GM20000 (cell line): ENCODE measurements around the gene FARP1.
A peak's percentile ranks its signal among the peaks of the same experiment; 100 is the strongest.

ENCODE experiments used
- DNase-seq: peaks from one replicate; pipeline ENCODE4 v3.0.0; 2012; ENCODE audit warnings: low spot score
- TF ChIP-seq, protein P1 (sequence below): IDR thresholded peaks from 2 replicates; pipeline ENCODE4 v1.5.1; 2012; ENCODE audit warnings: mild to moderate bottlenecking, control low read depth; ENCODE audit errors: extremely low read depth, missing control alignments

FARP1 gene

DNA sequence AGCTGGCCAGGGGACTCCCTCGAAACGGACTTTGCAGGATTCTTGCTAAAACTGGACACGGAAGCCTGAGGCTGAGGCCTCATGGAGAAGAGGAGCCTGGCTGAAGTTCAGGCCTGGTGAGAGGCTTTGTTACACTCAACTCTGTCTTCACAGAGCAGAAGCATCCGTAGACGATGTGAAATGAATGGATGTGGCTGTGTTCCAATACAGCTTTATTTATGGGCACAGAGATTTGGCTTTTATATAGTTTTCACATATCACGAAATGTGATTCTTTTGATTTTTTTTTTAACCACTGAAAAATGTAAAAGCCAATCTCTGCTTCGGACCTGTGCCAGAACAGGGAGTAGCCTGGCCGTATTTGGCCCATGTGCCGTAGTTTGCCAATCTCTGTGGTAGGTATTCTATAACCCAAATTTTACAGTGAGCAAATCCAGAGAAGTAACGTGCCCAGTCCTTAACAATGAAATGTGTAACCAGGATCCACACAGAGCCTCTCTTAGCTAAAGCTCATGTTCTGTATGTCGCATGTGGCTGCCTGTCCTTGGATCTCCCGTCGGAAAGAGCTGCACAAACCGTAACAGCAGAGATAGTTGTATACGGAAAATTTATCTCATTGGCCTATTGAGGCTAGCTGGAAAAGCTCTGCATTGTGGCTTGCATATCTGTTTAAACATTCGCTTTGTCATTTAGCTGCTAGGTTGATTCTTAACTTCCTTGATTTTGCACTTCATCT is 205.7 kb downstream of the FARP1 start:
- no peak for DNase-seq
- TF ChIP-seq, protein P1, sequence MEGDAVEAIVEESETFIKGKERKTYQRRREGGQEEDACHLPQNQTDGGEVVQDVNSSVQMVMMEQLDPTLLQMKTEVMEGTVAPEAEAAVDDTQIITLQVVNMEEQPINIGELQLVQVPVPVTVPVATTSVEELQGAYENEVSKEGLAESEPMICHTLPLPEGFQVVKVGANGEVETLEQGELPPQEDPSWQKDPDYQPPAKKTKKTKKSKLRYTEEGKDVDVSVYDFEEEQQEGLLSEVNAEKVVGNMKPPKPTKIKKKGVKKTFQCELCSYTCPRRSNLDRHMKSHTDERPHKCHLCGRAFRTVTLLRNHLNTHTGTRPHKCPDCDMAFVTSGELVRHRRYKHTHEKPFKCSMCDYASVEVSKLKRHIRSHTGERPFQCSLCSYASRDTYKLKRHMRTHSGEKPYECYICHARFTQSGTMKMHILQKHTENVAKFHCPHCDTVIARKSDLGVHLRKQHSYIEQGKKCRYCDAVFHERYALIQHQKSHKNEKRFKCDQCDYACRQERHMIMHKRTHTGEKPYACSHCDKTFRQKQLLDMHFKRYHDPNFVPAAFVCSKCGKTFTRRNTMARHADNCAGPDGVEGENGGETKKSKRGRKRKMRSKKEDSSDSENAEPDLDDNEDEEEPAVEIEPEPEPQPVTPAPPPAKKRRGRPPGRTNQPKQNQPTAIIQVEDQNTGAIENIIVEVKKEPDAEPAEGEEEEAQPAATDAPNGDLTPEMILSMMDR: no peak

DNA sequence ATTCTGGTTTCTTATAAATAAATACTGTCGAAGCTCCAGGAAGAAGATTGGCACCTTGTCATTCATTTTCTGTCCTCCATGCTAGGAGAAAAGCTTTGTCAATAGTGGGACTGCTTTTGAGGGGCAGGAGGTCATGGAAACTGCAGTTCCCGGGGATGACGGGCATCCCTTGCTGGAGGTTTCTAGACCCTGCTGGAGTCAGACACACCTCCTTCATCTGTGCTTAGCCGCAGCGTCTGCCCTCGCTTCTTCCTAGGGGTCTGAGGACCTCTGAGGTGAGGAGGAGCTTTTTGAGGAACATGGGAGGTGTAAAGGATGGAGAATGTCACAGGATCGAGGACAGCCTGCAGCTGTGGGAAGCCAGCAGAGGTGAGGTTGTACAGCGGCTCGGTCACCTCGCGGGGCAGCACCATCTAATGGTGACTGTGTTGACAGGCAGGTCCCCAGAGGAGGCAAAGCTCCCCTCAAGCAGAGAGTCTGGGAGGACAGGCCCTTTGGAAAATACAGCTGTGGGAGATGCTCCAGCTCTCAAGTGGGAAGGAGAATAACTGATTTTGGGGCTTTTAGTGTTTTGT is 206.9 kb downstream of the FARP1 start:
- TF ChIP-seq, protein P1: peak; percentile 13
- peak; percentile 20 for DNase-seq

- DNase-seq: no peak
- TF ChIP-seq, protein P1: no peak
These were observed 207.9 kb downstream of the FARP1 start for GRCh38 chr13:98350746-98351330.

DNA sequence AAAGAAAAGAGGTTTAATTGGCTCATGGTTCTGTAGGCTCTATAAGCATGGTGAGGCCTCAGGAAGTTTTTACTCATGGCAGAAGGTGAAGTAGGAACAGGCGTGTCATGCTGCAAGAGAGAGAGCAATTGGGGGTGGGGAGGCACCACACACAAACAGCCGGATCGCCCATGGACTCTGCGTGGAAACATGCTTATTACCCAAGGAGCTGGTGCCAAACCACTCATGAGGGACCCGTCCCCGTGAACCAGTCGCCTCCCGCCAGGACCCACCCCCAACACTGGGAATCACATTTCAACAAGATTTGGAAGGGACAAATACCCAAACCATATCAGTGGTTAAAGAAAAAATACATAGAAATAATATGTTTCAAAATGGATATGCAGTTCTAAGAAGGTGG is 208.7 kb downstream of the FARP1 start:
- DNase-seq: no peak
- TF ChIP-seq, protein P1: no peak

DNA sequence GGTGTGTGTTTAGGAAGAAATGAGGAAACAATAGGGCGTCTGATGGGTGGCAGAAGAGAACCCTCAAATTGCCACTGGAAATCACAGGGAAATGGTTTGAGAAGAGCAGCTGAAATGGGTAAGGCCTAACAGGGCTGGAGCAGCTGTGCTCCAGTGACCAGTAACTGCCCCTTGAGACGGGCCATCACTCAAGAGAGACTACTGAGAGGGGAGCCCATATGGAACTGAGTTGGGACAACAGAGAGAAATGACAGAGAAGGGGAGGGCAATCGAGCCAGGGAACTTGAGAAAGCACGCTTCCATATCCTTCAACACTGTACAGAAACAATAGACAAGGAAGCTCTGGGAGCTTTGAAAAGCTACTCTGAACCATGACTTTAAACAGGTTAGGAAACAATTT is 209.3 kb downstream of the FARP1 start:
- TF ChIP-seq, protein P1: no peak
- no peak for DNase-seq

DNA sequence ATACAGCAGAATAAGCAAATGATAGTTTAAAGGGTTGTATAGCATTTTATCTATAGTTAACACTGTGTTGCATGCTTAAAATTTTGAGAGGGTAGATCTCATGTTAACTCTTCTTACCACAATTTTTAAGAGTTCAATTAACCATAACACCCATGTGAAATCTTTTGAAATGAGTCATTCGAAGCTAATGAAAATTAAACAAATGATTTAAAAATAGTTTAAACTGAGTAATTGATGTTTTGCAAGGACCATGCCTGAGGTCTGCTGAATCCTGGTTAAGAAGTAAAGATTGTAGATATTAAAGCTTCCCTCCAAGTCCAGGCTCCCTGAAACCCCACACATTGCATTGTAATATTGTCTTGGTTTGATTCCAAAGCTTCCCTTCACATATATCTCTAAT is 210.9 kb downstream of the FARP1 start:
- DNase-seq: no peak
- TF ChIP-seq, protein P1: no peak

DNA sequence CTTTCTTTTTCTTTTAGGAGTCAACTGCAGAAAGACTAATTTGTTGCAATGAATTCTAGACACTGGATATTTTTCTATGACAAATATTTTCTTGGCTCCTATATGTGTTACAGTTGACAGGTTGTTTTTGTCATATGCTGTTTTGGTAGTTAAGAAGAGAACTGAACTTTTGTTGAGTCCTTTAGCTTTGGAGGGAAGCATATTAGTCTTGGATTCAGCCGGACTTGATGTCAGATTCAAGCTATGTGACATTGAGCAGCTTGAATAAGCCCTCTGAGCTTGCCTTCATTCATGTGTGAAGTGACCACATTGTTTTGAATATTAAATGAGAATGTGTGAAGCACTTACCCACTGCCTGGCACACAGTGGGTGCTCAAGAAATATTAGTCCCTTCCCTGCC is 216.0 kb downstream of the FARP1 start:
- DNase-seq: no peak
- TF ChIP-seq, protein P1: no peak
